Measurements from ENCODE around the gene CAPZA1.
A peak's percentile ranks its signal among the peaks of the same experiment; 100 is the strongest.

Gene CAPZA1

GRCh38 chr1:112706505-112707220, 87.0 kb downstream of the CAPZA1 start, which contains the start of gene RHOC:
RHOC (minus strand) TSS chr1:112707127; CDS start chr1:112703799, 3,328 bp downstream.
- in situ Hi-C loops (cut with HindIII; ENCODE audit: low pct_ligation_motif_present, low sequenced_read_pairs): no loop called here
- H3K27ac ChIP-seq: peak within 1 kb of the TSS; percentile 67
- peaks cover 25% of the 10 kb centered on the region for H3K36me3 ChIP-seq (replicated peaks)
- no peaks in the 10 kb centered on the region for H3K27me3 ChIP-seq (replicated peaks)
- TF ChIP-seq CTCF (IDR thresholded peaks at IDR 0.05; ENCODE audit: low read depth, low read length, missing control alignments): no peak
- H3K4me3 ChIP-seq (ENCODE audit: low read depth, low read length): peak within 1 kb of the TSS; percentile 94
- DNase-seq: peak; percentile 24

DNA sequence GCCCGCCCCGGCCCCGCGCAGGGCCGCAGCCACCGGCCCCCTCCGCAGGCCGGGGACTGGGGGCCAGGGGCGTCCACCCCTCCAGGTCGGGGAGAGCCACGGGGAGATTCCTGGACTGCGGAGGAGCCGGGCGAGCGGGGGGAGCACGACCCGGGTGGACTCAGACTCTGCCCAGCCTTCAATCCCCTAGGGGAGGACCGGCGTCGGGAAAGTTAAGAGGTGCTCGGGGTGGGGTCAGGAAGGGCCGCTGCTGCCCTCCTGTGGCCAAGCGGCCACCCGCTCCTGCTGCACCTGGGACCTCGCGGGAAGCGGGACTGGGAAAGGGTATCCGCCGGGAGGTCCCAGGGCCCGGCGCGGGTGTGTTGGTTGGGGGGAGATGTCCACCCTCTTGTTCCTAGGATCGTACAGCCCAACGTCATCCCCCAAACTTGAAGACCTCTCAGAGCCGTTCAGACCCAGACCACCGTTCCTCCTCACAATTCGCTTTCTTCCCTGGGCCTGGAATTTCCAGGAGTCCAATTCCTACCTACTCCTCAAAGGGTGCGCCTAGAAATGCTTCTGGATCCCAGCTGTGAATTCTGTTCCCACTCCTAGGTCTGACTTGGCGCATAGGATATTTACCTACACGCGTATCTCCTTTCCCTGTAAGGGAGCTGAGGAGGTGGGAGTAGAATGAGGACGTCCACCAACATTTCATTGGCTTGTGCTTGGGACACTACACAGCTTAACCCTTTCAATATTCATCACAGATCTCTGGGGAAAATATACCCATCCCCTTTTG, 87.8 kb downstream of the CAPZA1 start:
- in situ Hi-C loops (cut with HindIII; ENCODE audit: low pct_ligation_motif_present, low sequenced_read_pairs): no loop called here
- H3K36me3 ChIP-seq (replicated peaks): peaks cover 18% of the 10 kb centered on the region
- peak; percentile 94 for TF ChIP-seq CTCF (IDR thresholded peaks at IDR 0.05; ENCODE audit: low read depth, low read length, missing control alignments)
- peak overlapping the region; percentile 67 for H3K27ac ChIP-seq
- peak; percentile 74 for DNase-seq
- peak overlapping the region; percentile 94 for H3K4me3 ChIP-seq (ENCODE audit: low read depth, low read length)
- no peaks in the 10 kb centered on the region for H3K27me3 ChIP-seq (replicated peaks)

- Histone ChIP-seq H3K36me3 (replicated peaks) (peaks cover 12% of the 10 kb centered on the region), H3K27ac (no peak overlapping the region), H3K4me3 (ENCODE audit: low read depth, low read length) (no peak overlapping the region), H3K27me3 (replicated peaks) (no peaks in the 10 kb centered on the region)
- in situ Hi-C loops (cut with HindIII; ENCODE audit: low pct_ligation_motif_present, low sequenced_read_pairs): no loop called here
- DNase-seq: no peak
- no peak for TF ChIP-seq CTCF (IDR thresholded peaks at IDR 0.05; ENCODE audit: low read depth, low read length, missing control alignments)
Observed at GRCh38 chr1:112708002-112708448, 88.4 kb downstream of the CAPZA1 start.

DNA sequence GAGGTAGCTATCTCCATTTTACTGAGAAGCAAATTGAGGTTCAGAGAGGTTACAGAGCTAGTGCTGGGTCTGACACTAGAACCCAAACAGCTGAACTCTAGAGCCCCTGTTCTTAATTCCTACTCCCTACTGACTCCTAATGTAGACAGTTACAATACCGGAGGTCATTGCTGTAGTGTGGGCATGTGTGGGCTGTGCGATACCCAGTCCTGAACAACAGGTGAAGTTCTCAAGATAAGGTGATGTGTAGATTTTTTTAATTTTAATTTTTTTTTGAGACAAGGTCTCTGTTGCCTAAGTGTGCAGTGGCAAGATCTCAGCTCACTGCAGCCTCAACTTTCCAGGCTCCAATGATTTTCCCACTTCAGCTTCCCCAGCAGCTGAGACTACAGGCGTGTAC, 88.9 kb downstream of the CAPZA1 start:
- no peak for TF ChIP-seq CTCF (IDR thresholded peaks at IDR 0.05; ENCODE audit: low read depth, low read length, missing control alignments)

GRCh38 chr1:112710159-112710558, 90.5 kb downstream of the CAPZA1 start:
- Histone ChIP-seq H3K27me3 (replicated peaks) (no peaks in the 10 kb centered on the region), H3K36me3 (replicated peaks) (peaks cover 2% of the 10 kb centered on the region), H3K27ac (no peak overlapping the region), H3K4me3 (ENCODE audit: low read depth, low read length) (no peak overlapping the region)
- in situ Hi-C loops (cut with HindIII; ENCODE audit: low pct_ligation_motif_present, low sequenced_read_pairs): no loop called here
- no peak for DNase-seq
- no peak for TF ChIP-seq CTCF (IDR thresholded peaks at IDR 0.05; ENCODE audit: low read depth, low read length, missing control alignments)

More for the DNA sequence above, 88.9 kb downstream of the CAPZA1 start:
- H3K4me3 ChIP-seq (ENCODE audit: low read depth, low read length): no peak overlapping the region
- no peak overlapping the region for H3K27ac ChIP-seq
- DNase-seq: no peak
- in situ Hi-C loops (cut with HindIII; ENCODE audit: low pct_ligation_motif_present, low sequenced_read_pairs): no loop called here
- peaks cover 9% of the 10 kb centered on the region for H3K36me3 ChIP-seq (replicated peaks)
- H3K27me3 ChIP-seq (replicated peaks): no peaks in the 10 kb centered on the region

Measured in brain microvascular endothelial cell (primary cell).